ENCODE data around the gene PAQR8. TPM values are rescaled to one million over a fixed set of nuclear protein-coding genes. Genes with fewer than 3 reads are reported as not detected.

Gene PAQR8
- total and polyA plus RNA-seq, 11 donors = 1.3 to 7.5 (median 3.6) TPM

DNA sequence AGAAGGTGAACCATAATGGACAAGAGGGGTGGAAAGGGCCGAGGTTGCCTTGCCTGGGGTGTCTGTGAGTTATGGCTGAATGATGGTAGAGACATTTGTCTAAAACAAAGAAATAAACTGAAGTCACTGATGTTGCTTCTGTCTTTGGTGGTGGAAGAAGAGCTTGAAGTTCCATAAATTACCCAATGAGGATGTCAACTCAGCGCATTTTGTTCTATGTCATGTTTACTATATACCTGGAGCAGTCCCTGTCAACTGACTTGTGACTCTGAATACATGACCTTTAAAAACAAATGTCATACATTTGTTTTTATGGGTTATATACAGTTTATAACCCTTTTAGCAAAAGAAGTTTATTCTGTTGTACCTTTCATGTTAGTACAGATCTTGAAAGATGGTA, 60.2 kb downstream of the PAQR8 start:
- DNase-seq (no peak), ATAC-seq (no peak)
- peaks cover 0 to 10% (median 0%) of the 10 kb centered on the region in 9 donors for H3K36me3 ChIP-seq
- intact Hi-C loops (cut with DNase I) = loop anchor here in 7 of 10 donors (5.0 to 10.0 kb wide), 4 partner anchors 75 to 155 kb away; partner anchors contain the start of gene TRAM2 (in 4 of the 7)
- peaks cover 0 to 37% (median 22%) of the 10 kb centered on the region in 12 donors for H3K4me1 ChIP-seq
- TF ChIP-seq, protein P1, sequence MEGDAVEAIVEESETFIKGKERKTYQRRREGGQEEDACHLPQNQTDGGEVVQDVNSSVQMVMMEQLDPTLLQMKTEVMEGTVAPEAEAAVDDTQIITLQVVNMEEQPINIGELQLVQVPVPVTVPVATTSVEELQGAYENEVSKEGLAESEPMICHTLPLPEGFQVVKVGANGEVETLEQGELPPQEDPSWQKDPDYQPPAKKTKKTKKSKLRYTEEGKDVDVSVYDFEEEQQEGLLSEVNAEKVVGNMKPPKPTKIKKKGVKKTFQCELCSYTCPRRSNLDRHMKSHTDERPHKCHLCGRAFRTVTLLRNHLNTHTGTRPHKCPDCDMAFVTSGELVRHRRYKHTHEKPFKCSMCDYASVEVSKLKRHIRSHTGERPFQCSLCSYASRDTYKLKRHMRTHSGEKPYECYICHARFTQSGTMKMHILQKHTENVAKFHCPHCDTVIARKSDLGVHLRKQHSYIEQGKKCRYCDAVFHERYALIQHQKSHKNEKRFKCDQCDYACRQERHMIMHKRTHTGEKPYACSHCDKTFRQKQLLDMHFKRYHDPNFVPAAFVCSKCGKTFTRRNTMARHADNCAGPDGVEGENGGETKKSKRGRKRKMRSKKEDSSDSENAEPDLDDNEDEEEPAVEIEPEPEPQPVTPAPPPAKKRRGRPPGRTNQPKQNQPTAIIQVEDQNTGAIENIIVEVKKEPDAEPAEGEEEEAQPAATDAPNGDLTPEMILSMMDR (IDR thresholded peaks at IDR 0.05) = no peak
- no peak for TF ChIP-seq POLR2A (IDR thresholded peaks at IDR 0.05)
- no peaks in the 10 kb centered on the region for H3K9me3 ChIP-seq
- WGBS, 4 donors = 93 to 99% (median 93%) methylated on average over 2 of the region's 2 CpGs
- H3K27me3 ChIP-seq = no peaks in the 10 kb centered on the region
- H3K4me3 ChIP-seq = no peak overlapping the region
- no peak overlapping the region for H3K27ac ChIP-seq

DNA sequence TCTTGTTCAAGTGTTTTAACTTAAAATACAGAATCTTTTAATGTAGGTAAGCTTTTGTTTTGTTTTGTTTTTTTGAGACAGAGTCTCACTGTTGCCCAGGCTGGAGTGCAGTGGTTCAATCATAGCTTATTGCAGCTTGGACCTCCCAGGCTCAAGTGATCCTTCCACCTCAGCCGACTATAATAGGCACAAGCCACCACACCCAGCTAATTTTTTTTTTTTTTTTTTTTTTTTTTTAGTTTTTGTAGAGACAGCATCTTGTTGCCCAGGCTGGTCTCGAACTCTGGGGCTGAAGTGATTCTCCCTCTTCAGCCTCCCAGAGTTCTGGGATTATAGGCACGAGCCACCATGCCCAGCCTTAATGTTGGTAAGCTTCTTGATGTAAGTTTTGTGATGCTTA, 61.5 kb downstream of the PAQR8 start:
- Histone ChIP-seq H3K4me3 (no peak overlapping the region), H3K27ac (peak overlapping the region in 10 of 12 donors; percentile 0 to 70 (median 49)), H3K4me1 (peaks cover 0 to 31% (median 15%) of the 10 kb centered on the region in 12 donors), H3K27me3 (no peaks in the 10 kb centered on the region), H3K36me3 (peaks cover 0 to 11% (median 4%) of the 10 kb centered on the region in 9 donors), H3K9me3 (no peaks in the 10 kb centered on the region)
- intact Hi-C loops (cut with DNase I) = loop anchor here in 7 of 10 donors (5.0 to 10.0 kb wide), 4 partner anchors 74 to 154 kb away; partner anchors contain the start of gene TRAM2 (in 4 of the 7)
- no peak for ATAC-seq
- TF ChIP-seq, protein P1 (IDR thresholded peaks at IDR 0.05) = no peak
- no peak for DNase-seq
- 56 to 72% (median 68%) methylated on average over 3 of the region's 3 CpGs for WGBS, 4 donors

DNA sequence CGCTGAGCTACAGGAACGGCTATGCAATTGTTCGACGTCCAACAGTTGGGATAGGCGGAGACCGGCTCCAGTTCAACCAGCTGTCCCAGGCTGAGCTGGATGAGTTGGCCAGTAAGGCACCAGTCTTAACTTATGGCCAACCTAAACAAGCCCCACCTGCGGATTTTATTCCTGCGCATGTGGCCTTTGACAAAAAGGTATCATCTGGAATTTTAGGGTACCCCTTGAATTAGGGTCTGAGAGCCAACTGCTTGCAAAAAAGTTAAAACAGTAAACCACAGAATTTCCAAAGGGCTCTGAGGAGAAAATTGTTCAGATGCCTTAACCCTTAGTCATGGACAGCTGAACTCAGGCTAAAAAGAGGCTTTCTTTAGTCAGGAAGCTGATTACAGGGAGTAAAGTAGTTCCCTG, 62.0 kb downstream of the PAQR8 start:
- intact Hi-C loops (cut with DNase I) = loop anchor here in 7 of 10 donors (5.0 to 10.0 kb wide), 4 partner anchors 73 to 153 kb away; partner anchors contain the start of gene TRAM2 (in 4 of the 7)
- peaks cover 0 to 14% (median 4%) of the 10 kb centered on the region in 9 donors for H3K36me3 ChIP-seq
- DNase-seq (peak in 3 of 5 donors; percentile 26 to 66 (median 49)), ATAC-seq (peak in 2 of 4 donors; percentile 21 to 45)
- H3K4me1 ChIP-seq = peaks cover 0 to 31% (median 12%) of the 10 kb centered on the region in 12 donors
- peak overlapping the region in 10 of 12 donors; percentile 0 to 70 (median 50) for H3K27ac ChIP-seq
- no peaks in the 10 kb centered on the region for H3K27me3 ChIP-seq
- 66 to 78% (median 73%) methylated on average over 8 of the region's 8 CpGs for WGBS, 4 donors
- TF ChIP-seq, protein P1 (IDR thresholded peaks at IDR 0.05) = no peak
- no peak for TF ChIP-seq POLR2A (IDR thresholded peaks at IDR 0.05)
- no peak overlapping the region for H3K4me3 ChIP-seq
- H3K9me3 ChIP-seq = no peaks in the 10 kb centered on the region

DNA sequence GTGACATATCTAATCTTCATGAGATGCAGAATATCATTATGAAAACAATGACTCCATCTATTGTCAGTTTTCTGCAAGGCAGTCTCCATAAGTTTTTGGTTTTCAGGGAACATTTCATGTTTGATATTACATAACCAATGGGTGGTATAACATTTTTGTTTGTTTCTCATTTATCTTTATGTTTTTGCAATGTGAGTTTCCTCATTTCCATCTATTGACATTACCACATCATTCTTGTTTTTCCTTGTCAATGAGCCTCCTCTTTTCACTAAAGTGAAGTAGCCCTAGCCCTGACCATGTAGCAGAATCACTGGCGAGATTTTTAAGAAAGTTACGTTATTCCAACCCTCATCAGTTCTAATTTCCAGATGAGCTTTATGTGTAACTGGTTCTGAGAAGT, 62.6 kb downstream of the PAQR8 start:
- Histone ChIP-seq H3K27me3 (no peaks in the 10 kb centered on the region), H3K36me3 (peaks cover 0 to 14% (median 4%) of the 10 kb centered on the region in 9 donors), H3K4me1 (peaks cover 0 to 26% (median 8%) of the 10 kb centered on the region in 12 donors), H3K9me3 (peaks cover 0 to 4% (median 0%) of the 10 kb centered on the region in 12 donors), H3K27ac (peak overlapping the region in 9 of 12 donors; percentile 8 to 70 (median 45)), H3K4me3 (no peak overlapping the region)
- TF ChIP-seq, protein P1 (IDR thresholded peaks at IDR 0.05) = peak in 1 of 12 donors; percentile 9
- TF ChIP-seq POLR2A (IDR thresholded peaks at IDR 0.05) = no peak
- no peak for ATAC-seq
- WGBS, 4 donors = 66 to 82% (median 80%) methylated on average over 2 of the region's 2 CpGs
- intact Hi-C loops (cut with DNase I) = loop anchor here in 7 of 10 donors (5.0 to 10.0 kb wide), 4 partner anchors 73 to 153 kb away; partner anchors contain the start of gene TRAM2 (in 4 of the 7)
- no peak for DNase-seq

Measured in heart left ventricle (tissue), 16 donors.